Stimulated activated CD4-positive, alpha-beta T cell treated with anti-CD3 and anti-CD28 coated beads, Interleukin-1b, Interleukin-23, amount 100 ng/mL, for 4 hours (primary cell): ENCODE results near the gene SNTG2.
"Not testable (repeated sequence)": the region's sequence is repeated elsewhere in the genome, so short reads cannot be mapped to it uniquely, and the experiment has no call there.

Experiments
- DNase-seq, 2 donors: peaks; one replicate each; pipeline ENCODE4 v3.0.0-alpha.2; 2020; ENCODE audit warnings: low read depth in 2 of 2

Gene SNTG2

DNA sequence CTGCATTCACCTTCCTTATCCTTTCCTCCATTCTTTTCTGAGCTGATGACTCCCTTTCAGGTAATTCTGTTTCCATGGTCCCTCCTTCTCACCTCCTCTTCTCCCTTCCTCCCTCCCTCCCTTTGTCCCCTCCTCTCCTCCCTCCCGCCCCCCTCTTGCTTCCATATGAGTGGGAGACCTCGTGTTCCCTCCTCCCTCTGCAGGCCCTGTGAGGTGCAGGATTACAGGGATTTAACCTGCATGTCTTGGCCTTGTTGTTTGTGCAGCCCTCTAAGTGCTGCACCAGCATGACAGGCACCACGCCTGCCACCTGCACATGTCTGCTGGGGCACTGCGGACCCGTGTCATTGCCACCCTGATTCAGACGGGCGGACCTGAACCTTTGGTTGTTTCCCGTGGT lies 103.1 kb downstream of the SNTG2 start:
- DNase-seq: no peak

DNA sequence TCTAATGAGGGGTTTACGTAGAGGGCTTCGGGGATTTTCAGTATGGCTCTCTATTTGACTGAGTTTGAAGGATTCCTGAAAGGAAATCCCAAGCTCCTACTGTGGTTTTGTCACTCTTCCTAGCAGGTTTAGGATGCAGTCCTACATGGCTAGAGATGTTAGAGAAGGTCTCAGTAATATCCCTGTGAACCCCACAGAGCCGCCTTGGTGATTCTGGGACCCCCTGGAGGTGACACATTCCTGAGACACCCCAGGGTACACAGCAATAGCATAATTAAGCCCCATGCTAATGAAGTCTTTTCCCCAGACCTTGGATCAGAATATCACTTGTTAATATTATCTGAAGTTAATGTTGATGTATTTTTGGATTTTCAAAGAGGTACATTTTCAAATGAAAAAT lies 103.8 kb downstream of the SNTG2 start:
- DNase-seq: no peak

DNA sequence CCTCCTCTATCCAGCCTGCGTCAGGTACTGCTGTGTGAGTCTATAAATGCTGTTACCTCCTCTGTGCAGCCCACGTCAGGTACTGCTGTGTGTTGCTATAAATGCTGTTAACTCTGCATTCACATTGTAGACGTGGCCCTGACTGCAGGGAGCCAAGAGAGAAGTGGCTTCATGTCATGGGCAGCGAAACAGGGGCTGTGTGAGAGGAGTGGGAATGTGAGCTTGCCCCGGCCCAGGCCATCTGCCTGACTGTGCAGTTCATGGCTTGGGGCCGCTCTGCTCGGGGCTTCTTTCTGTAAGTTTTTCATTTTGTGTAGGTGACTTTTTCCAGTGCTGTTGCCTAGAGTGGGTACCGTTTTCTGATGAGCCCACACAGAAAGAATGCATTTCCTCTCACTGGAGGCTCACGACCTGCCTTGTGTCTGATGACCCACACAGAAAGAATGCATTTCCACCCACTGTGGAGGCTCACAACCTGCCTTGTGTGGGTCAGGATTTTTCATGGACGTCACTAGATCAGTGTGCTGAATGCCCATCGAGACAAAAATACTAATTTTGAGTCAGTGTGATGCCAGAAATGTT lies 104.5 kb downstream of the SNTG2 start:
- DNase-seq: no peak

DNA sequence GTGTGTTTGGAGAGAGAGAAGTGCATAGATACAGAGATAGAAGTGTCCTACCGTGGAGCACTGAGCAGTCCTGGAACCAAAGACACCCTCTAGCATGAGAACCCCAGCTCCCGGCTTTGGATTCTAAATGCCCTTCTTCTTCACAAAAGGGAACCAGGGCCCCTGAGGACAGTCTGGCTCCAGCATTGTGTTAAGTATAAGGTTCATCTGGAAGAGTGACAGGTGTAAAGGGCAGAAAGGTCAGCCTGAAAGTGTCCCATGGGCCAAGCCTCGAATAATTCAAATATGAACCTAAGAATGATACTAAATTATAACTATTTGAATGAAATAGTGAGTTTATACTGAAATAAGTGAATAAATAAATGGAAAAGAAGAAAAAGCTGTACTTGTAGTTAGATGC lies 109.7 kb downstream of the SNTG2 start:
- no peak for DNase-seq

DNA sequence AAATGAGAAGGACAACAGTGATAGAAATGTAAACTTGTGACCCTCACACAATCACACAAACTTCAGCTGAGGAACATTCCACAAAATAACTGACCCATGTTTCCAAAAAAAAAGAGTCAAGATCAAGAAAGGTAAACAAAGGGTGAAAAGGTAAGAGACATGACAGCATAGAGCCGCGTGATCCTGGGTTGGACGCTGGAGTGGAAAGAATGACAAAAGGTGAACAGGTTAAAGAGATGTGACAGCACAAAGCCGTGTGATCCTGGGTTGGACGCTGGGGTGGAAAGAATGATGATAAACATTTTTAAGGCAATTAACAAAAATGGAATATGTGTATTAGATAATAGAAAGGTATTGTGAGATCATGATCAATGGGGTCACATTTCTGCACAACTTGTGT lies 110.3 kb downstream of the SNTG2 start:
- DNase-seq: no peak

DNA sequence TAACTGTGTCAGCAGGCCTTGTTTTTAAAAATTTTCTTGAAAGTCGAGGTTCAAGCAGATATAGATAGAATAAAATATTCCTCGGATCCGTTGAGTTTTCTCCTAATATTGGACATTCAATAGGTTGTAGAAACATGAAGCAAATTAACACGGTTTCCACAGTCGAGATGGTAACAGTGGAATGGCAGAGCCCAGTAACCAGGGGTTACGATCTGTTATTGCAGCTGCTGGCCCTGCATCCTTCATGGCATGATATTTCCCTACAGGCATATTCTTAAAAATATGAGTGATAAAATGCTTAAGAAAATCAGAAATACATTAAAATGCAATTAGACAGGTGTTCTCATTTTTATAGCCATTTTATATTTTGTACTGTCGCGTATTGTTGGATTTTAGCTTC lies 117.6 kb downstream of the SNTG2 start:
- DNase-seq: no peak

DNA sequence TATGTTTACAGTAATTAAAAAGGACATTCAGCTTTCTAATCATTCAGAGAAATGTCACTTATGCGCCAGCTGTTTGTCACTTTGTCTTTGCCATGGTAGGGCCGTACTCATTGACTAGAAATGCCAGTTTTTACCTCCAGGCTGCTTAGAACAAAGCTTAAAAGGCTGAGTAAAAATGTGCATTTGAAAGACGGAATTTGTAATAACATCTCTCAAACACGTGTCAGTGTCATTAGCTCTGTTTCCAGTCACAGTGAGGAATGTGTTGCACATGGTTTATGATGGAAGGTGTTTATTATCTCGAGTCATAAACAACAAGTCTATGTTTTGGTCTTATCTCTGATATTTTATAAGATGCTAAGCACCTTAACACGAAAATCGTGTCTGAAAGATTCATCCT lies 118.2 kb downstream of the SNTG2 start:
- no peak for DNase-seq

DNA sequence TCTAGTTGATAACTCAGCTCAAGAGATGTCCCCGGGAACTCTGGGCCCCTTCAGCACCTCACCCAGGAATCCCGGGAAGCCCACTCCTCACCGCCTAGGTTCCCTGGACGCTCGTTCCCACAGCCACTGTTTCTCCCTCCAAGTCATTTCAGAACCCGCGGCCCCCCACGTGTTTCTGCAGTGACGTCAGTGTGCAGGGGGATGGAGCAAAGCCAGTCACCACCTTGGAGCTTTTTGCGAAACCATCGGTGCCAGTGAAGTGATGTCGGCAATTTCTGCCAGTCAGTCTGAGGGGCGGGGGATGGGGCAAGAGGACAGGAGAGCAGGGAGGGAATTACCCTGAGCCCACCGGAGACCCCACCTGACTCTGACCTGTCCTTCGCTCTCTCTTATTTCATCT lies 119.2 kb downstream of the SNTG2 start:
- no peak for DNase-seq

DNA sequence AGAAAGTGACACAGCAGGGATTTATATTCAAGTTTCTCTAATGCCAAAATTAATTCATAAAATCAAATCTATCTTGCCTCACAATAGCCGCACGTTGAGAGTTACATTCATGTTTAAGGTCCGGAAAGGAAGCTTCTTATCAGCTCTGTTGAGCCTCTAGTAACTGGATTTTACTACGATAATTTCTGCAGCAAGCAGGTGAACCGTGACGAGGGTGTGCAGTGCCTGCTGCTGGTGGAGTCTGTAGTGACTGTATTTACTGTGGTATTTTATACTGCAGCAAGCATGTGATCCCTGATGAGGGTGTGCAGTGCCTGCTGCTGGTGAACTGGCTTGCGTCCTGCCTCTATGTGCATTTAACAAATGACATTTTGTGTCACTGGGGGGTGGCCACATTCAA lies 120.0 kb downstream of the SNTG2 start:
- no peak for DNase-seq

DNA sequence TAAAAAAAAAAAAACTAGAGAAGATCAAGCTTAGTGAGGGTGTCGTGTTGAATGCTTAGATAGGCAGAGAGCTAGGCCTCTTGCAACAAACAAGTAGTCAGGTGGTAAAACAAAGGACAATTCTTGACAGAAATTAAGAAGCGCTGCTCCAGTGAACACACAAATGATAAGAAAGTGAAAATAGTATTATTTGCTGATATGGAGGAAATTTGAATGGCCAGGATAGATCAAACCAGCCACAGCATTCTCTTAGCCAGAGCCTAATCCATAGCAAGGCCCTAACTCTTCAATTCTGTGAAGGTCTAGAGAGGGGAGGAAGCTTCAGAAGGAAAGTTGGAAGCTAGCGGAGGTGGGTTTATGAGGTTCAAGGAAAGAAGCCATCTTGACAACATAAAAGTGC lies 121.0 kb downstream of the SNTG2 start:
- no peak for DNase-seq

DNA sequence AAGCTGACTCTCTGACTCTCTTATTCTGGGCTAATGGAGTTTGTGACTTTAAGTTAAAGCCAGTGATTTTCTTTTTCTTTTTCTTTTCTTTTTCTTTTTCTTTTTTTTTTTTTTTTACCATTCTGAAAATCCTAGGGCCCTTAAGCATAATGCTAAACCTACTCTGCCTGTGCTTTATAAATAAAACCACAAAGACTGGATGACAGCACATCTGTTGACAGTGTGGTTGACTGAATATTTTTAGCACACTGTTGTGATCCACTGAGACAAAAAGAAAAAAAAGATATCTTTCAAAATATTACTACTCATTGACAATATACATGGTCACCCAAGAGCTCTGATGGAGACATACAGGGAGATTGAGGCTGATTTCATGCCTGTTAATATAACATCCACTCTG lies 121.6 kb downstream of the SNTG2 start:
- no peak for DNase-seq

DNA sequence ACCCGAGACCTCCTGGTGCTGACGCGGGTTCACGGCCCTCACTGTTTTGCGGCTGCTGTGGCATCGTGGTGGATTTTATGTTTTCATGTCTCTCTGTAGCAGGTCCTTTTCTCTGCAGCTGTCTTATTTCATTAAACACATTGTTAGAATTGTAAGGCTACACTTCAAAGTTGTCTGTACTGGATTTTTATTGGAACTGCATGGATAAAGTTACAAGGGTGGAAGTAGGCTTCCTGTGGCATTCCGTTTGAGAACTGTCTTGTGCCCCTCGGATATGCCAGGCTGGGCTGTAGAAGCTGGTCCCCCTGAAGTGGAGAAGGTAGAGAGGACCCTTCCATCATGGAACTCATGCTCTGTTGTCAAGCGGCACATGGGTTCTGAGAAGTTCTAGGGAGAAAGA lies 127.3 kb downstream of the SNTG2 start:
- DNase-seq: no peak

DNA sequence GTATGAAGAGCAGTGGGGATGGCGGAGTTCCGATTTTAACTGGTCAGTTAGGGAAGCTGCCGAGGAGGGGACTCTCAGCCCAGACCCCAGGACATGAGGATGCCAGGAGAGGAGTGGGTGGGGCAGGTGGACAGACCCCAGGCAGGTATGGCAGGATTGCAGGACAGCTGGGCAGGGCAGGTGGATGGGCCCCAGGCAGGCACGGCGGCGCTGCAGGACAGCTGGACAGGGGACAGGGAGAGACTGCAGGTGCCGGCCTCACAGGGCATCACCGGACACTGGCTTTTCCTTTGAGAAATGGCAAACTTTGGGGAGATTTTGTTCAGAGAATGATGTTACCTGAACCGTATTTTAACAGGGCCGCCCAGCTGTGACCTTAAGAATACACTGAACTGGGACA lies 127.7 kb downstream of the SNTG2 start:
- no peak for DNase-seq

DNA sequence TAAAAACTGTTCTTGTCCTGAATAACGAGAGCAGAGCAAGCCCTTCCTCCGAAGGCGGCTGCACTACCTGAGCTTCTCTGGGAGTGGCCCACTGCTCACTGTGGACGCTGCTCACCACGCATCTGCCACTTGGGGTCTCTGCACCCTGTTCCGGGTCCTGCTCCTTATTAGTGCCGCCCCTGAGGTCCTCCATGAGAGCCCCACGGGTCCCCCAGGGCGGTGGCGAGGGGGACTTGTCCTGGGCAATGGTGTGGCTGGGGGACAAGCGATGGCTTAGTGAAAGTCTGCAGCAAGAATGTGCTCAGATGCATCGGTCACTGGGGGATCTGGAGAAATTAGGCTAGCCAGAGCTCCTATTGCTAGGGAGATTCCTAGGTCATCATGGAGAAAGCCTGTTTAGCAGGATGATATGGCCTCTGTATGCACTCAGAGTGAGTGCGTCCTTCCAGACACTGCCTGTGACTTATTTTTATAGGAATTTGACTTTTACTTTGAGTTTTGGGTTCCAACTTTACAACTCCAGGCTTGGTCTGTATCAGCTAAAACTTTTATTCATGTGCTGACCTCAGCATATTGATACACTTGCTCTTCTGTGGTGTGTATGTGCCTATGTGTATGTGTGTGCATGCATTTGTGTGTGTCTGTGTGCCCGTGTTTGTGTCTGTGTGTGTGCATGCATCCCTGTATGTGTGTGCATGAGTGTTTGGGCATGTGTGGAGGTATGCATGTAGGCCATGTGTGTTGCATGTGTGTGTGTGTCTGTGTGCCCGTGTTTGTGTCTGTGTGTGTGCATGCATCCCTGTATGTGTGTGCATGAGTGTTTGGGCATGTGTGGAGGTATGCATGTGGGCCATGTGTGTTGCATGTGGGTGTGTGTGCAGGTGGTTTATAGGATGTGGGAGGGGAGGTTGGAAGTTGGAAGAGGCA lies 129.5 kb downstream of the SNTG2 start:
- no peak for DNase-seq

DNA sequence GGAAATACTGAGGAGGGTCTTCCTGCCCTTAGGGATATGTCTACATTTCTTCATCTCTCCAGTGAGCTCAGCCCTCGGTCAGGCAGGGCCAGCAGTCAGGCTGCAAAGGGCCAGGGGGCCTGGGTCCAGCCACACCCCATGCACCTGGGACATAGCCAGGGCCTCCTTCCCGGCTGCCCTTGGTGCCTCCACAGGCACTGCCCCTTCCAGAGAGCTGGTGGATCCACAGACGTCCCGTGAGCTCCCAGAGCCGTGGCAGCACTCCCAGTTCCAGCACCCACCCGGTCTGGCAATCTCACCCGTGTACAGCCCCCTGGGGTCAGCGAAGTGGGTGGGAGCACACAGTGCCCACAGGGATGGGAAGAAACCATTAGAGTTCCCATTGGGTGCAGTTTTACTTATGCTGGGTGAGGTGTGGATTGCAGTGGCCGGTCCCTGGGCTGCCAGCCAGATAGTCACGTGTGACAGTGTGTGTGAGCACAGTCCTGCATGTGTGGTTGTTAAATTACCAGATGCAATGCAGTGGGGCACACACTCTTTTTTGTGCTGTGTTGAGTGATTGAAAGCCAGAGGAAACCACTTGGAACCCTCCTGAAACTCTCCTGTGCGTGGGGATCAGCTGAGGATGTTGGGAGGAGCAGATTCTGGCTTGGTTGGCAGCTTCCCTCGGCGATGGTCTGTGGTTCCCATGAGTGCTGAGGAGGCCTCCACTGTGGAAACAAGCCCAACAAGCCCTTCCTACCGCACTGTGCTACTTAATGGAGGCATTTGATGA lies 131.0 kb downstream of the SNTG2 start:
- DNase-seq: no peak

DNA sequence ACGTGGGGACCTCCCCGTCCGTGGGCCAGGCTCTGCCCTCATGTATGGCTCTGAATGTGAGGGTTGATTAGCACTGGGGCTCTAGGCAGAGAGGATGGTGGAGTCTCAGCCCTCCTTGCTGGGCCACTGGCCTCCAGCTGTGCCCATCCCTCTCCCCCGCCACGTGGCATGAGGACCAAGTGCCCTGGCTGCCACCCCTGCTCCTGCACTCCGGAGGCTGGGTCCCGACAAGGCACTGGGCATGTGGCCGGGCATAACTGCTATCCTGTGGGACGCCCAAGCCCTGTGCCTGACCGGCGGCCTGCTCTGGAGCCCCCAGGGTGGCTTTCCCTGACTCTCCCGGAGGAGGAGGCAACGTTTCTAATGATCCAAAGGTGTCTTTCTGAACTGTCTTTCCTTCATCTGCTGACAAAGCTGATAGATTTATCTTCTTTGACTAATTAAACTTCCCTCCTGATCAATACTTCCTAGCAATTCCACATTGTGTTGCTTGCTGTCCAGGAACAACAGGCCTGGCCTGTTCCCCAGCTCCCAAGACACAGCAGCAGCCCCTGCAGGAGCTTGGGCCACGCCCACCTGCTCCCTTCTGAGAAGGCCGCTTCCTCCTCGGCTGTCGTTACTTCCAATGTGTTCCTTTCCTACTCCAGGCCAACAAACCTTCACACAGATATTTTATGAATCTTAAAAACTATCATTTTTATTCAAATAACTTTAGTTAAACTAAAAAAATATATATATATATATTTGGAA lies 132.0 kb downstream of the SNTG2 start:
- no peak for DNase-seq

DNA sequence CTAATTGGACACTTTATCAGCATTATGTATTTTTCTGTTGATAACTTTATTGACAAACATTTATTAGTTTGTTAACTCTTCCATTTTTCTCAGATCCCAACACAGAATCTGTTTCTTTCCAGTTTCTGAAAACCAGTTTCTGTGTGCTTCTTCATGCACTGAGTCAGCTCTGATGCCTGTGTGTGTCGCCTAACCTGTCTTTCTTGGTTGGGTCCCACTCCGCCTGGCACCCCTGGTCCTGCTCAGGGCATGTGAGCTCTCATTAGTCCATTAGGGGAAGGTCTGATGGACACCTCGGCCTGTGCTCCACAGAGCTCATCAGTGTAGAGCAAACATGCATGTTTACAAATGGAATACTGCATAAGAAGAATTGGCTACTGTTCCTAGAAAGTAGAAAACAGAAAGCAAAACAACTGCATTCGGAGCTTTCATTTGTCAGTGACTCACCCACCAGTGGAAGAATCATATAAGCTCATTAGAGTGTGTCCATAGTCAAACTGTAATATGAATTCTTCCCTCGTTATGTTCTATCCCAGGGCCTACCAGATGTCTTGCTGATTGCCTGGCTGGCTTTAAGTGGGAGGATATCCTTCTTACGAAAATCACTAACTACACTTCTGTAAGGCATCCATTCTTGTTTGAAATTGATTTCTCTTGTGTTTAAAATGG lies 137.7 kb downstream of the SNTG2 start:
- no peak for DNase-seq

DNA sequence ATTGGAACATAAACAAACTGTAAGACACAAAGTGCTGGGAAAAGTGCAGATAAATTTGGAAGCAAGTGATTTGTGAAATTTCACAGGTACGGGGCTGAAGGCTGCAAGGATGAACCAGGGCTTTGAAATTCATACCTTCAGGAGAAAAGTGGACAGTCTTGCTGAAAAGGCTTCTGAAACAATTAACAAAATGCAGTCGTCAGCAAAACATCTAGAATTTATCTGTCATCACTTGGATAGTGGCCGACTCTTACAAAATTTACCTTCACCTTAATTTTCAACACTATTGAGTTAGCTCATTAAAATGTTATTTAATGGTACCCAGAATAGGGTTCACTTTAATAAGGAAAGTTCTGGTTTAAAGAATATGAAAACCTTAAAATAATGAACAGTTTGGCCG lies 138.3 kb downstream of the SNTG2 start:
- DNase-seq: no peak

DNA sequence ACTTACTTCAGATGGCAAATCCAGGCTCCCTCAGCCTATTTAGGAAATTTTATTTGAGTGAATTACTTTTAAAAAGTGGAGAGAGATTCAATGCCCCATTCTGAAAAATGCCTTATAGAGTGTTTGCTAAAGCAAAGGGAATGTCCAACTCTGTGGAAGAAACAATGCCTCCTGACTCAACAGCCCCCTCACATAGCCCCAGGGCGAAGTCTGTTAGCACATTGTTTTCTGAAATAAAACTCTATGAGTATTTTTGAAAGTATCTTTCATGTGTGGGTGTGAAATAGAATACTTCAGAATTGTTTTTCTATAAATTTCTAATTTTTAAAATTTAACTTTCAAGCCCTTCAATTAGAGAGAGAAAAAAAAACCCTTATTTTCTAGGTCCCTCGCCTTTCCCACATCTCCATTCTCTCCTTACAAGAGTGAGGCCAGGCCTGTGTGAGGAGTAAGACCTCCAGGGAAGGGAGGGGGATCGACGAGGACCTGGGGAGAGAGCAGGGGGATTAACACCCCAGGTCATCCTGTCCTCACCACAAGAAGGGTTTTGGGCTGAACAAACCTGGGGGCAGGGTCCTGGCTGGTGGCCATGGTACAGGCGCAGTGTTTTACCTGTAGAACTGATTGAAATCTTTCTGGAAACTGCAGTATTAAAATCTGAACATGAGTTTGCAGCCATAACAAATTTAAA lies 141.4 kb downstream of the SNTG2 start:
- DNase-seq: no peak

DNA sequence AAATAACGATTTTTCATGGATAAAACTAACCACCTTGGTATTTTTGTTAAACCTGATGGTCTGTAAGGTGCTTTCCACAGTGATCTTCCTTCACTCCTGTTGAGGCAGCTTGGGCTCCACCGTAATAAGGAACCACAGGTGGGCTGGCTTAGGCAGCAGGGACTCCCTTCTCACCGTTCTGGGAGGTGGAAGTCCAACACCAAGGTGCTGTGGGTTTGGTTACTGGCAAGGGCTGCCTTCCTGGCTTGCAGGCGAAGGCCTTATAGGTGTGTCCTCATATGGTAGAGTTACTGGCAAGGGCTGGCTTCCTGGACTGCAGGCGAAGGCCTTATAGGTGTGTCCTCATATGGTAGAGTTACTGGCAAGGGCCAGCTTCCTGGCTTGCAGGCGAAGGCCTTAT lies 143.0 kb downstream of the SNTG2 start:
- DNase-seq: not testable (repeated sequence)

DNA sequence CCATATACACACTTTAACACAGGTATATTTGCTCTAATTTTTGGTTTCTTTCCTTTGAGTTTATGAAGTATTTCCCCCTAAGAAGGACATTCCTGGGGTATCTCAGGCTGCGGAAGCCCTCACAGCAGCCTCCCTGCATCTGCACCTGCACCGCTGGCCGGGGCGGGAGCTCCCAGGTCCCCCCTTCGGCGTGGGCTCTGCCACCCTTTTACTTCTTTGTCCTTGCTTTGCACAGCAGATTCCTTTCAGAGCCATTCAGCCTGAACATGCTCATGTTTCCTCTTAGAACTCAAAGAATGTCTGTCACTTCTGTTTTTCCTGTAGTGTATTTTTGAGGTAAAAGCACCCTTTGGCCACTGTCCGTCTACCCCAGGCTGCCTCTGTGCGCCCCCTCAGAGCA lies 146.5 kb downstream of the SNTG2 start:
- no peak for DNase-seq
